Brain microvascular endothelial cell (primary cell): ENCODE data around the gene OR6S1.
"Not testable (repeated sequence)": the region's sequence is repeated elsewhere in the genome, so short reads cannot be mapped to it uniquely, and the experiment has no call there.

ENCODE experiments used
- DNase-seq: peaks from one replicate; pipeline ENCODE4 v3.0.0-alpha.2; 2020
- H3K27ac ChIP-seq: fragments of 250-450 bp; sonication (Bioruptor Pico); 2 replicates; pipeline ENCODE4 v1.5.1; 2020; ENCODE audit warnings: mild to moderate bottlenecking, moderate library complexity
- H3K27me3 ChIP-seq: fragments of 250-450 bp; sonication (Bioruptor Pico); replicated peaks from 2 replicates; pipeline ENCODE4 v1.5.1; 2020; ENCODE audit warnings: mild to moderate bottlenecking
- H3K36me3 ChIP-seq: fragments of 250-450 bp; sonication (Bioruptor Pico); replicated peaks from 2 replicates; pipeline ENCODE4 v1.5.1; 2020; ENCODE audit warnings: mild to moderate bottlenecking
- H3K4me3 ChIP-seq: 2 replicates; pipeline ENCODE4 v1.5.1; 2011; ENCODE audit warnings: low read depth, mild to moderate bottlenecking, control low read depth, low read length, moderate library complexity
- CTCF ChIP-seq: IDR thresholded peaks from 2 replicates; pipeline ENCODE4 v1.5.1; 2011; ENCODE audit warnings: low read depth, mild to moderate bottlenecking, moderate library complexity, low read length, control low read depth, inconsistent platforms; ENCODE audit errors: missing control alignments
- in situ Hi-C: cut with HindIII; loops from 2 replicates; pipeline ENCODE4 v1.10.0; 2017; ENCODE audit warnings: low sequenced_read_pairs, low pct_ligation_motif_present

Gene OR6S1

GRCh38 chr14:20606190-20606901, 35.1 kb downstream of the OR6S1 start:
- DNase-seq, result peak; percentile 53
- H3K4me3 ChIP-seq, result no peak overlapping the region
- in situ Hi-C loops, result no loop called here
- H3K27me3 ChIP-seq, result no peaks in the 10 kb centered on the region
- peak; percentile 86 for TF ChIP-seq CTCF
- H3K27ac ChIP-seq, result no peak overlapping the region
- H3K36me3 ChIP-seq, result no peaks in the 10 kb centered on the region

GRCh38 chr14:20603813-20604690, 37.4 kb downstream of the OR6S1 start:
- Histone ChIP-seq H3K27me3 (no peaks in the 10 kb centered on the region), H3K36me3 (no peaks in the 10 kb centered on the region), H3K27ac (no peak overlapping the region), H3K4me3 (no peak overlapping the region)
- no peak for DNase-seq
- no peak for TF ChIP-seq CTCF
- in situ Hi-C loops, result no loop called here

GRCh38 chr14:20602583-20602982, 38.9 kb downstream of the OR6S1 start:
- Histone ChIP-seq H3K27me3 (no peaks in the 10 kb centered on the region), H3K36me3 (no peaks in the 10 kb centered on the region), H3K27ac (no peak overlapping the region), H3K4me3 (no peak overlapping the region)
- no peak for DNase-seq
- in situ Hi-C loops, result no loop called here
- no peak for TF ChIP-seq CTCF

- Histone ChIP-seq H3K27me3 (no peaks in the 10 kb centered on the region), H3K27ac (no peak overlapping the region), H3K4me3 (no peak overlapping the region), H3K36me3 (no peaks in the 10 kb centered on the region)
- no peak for DNase-seq
- in situ Hi-C loops, result no loop called here
- TF ChIP-seq CTCF, result no peak
Observed at GRCh38 chr14:20601522-20601921, 40.0 kb downstream of the OR6S1 start.

- H3K27ac ChIP-seq, result no peak overlapping the region
- no peak for DNase-seq
- H3K4me3 ChIP-seq, result no peak overlapping the region
- H3K36me3 ChIP-seq, result no peaks in the 10 kb centered on the region
- in situ Hi-C loops, result no loop called here
- H3K27me3 ChIP-seq, result no peaks in the 10 kb centered on the region
- no peak for TF ChIP-seq CTCF
Observed at GRCh38 chr14:20597108-20597507, 44.4 kb downstream of the OR6S1 start.

DNA sequence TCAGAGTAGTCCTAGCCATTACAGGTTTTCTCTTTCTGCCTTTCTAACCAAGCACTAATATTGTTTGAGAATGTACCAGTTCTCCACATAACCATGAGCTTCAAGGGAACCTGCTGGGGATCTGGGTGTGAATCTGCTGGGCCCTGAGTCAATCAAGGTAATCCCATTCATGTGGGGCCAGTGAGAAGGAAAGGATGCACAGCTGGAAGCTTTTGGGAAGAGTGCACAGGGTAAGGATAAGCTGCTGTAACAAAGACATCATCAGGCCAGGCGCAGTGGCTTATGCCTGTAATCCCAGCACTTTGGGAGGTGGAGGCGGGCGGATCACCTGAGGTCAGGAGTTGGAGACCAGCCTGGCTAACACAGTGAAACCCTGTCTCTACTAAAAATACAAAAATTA, 45.8 kb downstream of the OR6S1 start:
- in situ Hi-C loops, H3K27me3 ChIP-seq, DNase-seq, H3K27ac ChIP-seq, H3K4me3 ChIP-seq, H3K36me3 ChIP-seq: not testable (repeated sequence)
